Hepatocyte (in vitro differentiated cells): ENCODE results near the gene PDCL3. TPM values are rescaled to one million over a fixed set of nuclear protein-coding genes. Genes with fewer than 3 reads are reported as not detected.

Source experiments
- DNase-seq: peaks from one replicate; pipeline ENCODE4 v3.0.0-alpha.2; 2016; ENCODE audit warnings: low spot score
- H2AFZ ChIP-seq: fragments of 200-600 bp; sonication (generic); 2 replicates; pipeline ENCODE4 v1.6.0; 2016; ENCODE audit warnings: antibody characterized with exemption, mild to moderate bottlenecking
- H3K27ac ChIP-seq: fragments of 200-600 bp; sonication (generic); 2 replicates; pipeline ENCODE4 v1.5.1; 2016; ENCODE audit warnings: mild to moderate bottlenecking
- H3K27me3 ChIP-seq: fragments of 200-600 bp; sonication (generic); 2 replicates; pipeline ENCODE4 v1.6.1; 2016
- H3K36me3 ChIP-seq: fragments of 200-600 bp; sonication (generic); replicated peaks from 2 replicates; pipeline ENCODE4 v1.5.1; 2016; ENCODE audit warnings: low read depth; ENCODE audit not compliant: insufficient read depth
- H3K4me1 ChIP-seq: fragments of 200-600 bp; sonication (generic); 2 replicates; pipeline ENCODE4 v1.5.1; 2016; ENCODE audit warnings: mild to moderate bottlenecking, moderate library complexity; ENCODE audit not compliant: insufficient read depth
- H3K4me2 ChIP-seq: fragments of 200-600 bp; sonication (generic); 2 replicates; pipeline ENCODE4 v1.6.0; 2016
- H3K4me3 ChIP-seq: fragments of 200-600 bp; sonication (generic); 2 replicates; pipeline ENCODE4 v1.5.1; 2016; ENCODE audit warnings: mild to moderate bottlenecking
- H3K79me2 ChIP-seq: fragments of 200-600 bp; sonication (generic); 2 replicates; pipeline ENCODE4 v1.6.0; 2017; ENCODE audit warnings: mild to moderate bottlenecking
- H3K9me2 ChIP-seq: fragments of 200-600 bp; sonication (generic); replicated peaks from 2 replicates; pipeline ENCODE4 v1.6.0; 2017; ENCODE audit warnings: mild to moderate bottlenecking; ENCODE audit not compliant: insufficient read depth
- H3K9me3 ChIP-seq: fragments of 200-600 bp; sonication (generic); 2 replicates; pipeline ENCODE4 v1.5.1; 2016; ENCODE audit warnings: low read depth, mild to moderate bottlenecking
- H4K20me1 ChIP-seq: fragments of 200-600 bp; sonication (generic); 2 replicates; pipeline ENCODE4 v1.6.0; 2016; ENCODE audit warnings: mild to moderate bottlenecking; ENCODE audit not compliant: insufficient read depth, poor library complexity, severe bottlenecking
- EZH2 ChIP-seq: fragments of 200-600 bp; sonication (generic); IDR thresholded peaks from 2 replicates; pipeline ENCODE4 v1.6.1; 2016; ENCODE audit warnings: antibody characterized with exemption, mild to moderate bottlenecking, borderline replicate concordance
- EZH2phosphoT487 ChIP-seq: fragments of 200-600 bp; sonication (generic); IDR thresholded peaks from one replicate; pipeline ENCODE4 v1.6.1; 2018; ENCODE audit warnings: antibody characterized with exemption, mild to moderate bottlenecking, low read depth, moderate library complexity; ENCODE audit not compliant: unreplicated experiment, severe bottlenecking
- WGBS: methylation state at CpG from one replicate; pipeline ENCODE4 v1.1.6; 2016; ENCODE audit warnings: low lambda C conversion rate; ENCODE audit errors: missing lambda C conversion rate; 5-methylcytosine and 5-hydroxymethylcytosine counted together
- polyA plus RNA-seq: library from polyadenylated mRNA; unstranded; fragments of >200 nt; fragmentation: Nextera tagmentation; extraction: Ambion mirVana; gene quantifications from 2 replicates; pipeline ENCODE4 v1.2.1, GENCODE V29; 2016
- total RNA-seq: library from RNA; depleted of rRNA; stranded (reverse); fragments of >200 nt; gene quantifications from 2 replicates; pipeline ENCODE4 v1.2.3, GENCODE V29; 2014
- TF ChIP-seq, protein P1 (sequence below): fragments of 200-600 bp; sonication (generic); IDR thresholded peaks from 2 replicates; pipeline ENCODE4 v1.5.1; 2016; ENCODE audit warnings: antibody characterized with exemption, mild to moderate bottlenecking; ENCODE audit not compliant: poor library complexity

PDCL3 gene
- total and polyA plus RNA-seq, 2 experiments from 2014 or later, result 16.5 to 32.8 TPM

DNA sequence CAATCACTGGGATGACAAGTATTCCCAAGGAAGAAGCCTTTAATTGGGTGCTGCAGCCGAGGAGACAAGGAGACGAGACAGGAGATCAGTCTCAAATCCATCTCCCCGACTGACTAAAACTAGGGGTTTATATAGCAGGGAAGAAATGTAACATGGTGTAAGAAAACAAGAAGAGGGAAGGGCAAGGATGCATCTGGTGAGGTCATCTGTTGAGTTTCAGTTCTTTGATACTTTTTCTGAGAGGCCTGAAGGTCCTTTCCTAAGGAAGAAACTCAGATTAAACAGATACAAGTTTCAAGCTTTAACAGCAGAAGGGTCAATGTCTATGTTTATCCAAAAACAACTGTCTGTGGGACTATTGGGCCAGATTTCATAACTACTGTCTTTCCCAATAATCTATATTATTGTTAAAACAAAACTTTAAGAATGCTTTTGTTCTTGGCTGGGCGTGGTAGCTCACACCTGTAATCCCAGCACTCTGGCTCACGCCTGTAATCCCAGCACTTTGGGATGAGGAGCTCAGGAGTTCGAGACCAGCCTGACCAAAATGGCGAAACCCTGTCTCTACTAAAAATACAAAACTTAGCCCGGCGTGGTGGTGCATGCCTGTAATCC lies 2.5 kb upstream of the PDCL3 start:
- no peaks in the 10 kb centered on the region for H4K20me1 ChIP-seq
- no peaks in the 10 kb centered on the region for H3K9me3 ChIP-seq
- TF ChIP-seq EZH2, result no peak
- TF ChIP-seq, protein P1, sequence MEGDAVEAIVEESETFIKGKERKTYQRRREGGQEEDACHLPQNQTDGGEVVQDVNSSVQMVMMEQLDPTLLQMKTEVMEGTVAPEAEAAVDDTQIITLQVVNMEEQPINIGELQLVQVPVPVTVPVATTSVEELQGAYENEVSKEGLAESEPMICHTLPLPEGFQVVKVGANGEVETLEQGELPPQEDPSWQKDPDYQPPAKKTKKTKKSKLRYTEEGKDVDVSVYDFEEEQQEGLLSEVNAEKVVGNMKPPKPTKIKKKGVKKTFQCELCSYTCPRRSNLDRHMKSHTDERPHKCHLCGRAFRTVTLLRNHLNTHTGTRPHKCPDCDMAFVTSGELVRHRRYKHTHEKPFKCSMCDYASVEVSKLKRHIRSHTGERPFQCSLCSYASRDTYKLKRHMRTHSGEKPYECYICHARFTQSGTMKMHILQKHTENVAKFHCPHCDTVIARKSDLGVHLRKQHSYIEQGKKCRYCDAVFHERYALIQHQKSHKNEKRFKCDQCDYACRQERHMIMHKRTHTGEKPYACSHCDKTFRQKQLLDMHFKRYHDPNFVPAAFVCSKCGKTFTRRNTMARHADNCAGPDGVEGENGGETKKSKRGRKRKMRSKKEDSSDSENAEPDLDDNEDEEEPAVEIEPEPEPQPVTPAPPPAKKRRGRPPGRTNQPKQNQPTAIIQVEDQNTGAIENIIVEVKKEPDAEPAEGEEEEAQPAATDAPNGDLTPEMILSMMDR, result no peak
- no peak for TF ChIP-seq EZH2phosphoT487
- H3K79me2 ChIP-seq, result peaks cover 17% of the 10 kb centered on the region
- no peak overlapping the region for H3K4me3 ChIP-seq
- 92% methylated on average over 9 of the region's 9 CpGs for WGBS
- H3K4me2 ChIP-seq, result no peak overlapping the region
- H3K27me3 ChIP-seq, result no peaks in the 10 kb centered on the region
- no peak overlapping the region for H2AFZ ChIP-seq
- no peaks in the 10 kb centered on the region for H3K36me3 ChIP-seq
- H3K4me1 ChIP-seq, result peaks cover 10% of the 10 kb centered on the region
- no peak for DNase-seq
- no peak overlapping the region for H3K27ac ChIP-seq
- H3K9me2 ChIP-seq, result no peaks in the 10 kb centered on the region

DNA sequence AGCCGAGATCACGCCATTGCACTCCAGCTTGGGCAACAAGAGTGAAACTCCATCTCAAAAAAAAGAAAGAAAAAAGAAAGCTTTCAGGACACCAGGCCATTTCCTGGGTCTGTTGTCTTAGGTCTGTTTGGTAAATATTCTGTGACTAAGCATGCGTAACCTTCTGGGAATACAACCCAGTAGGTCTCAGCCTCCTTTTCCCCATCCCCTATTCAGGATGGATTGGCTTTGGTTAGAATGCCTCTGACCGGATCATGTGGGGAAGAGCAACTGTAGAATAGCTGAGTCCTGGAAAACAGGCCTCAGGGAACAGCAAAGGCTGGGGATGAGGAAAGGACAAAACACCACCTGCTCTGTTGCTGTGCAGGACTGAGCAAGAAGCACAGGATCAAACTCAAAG lies 1.6 kb upstream of the PDCL3 start:
- peaks cover 20% of the 10 kb centered on the region for H3K79me2 ChIP-seq
- H3K27ac ChIP-seq, result peak overlapping the region; percentile 91
- WGBS, result 91% methylated on average over 4 of the region's 4 CpGs
- no peak overlapping the region for H3K4me3 ChIP-seq
- TF ChIP-seq EZH2 (no peak), EZH2phosphoT487 (no peak)
- TF ChIP-seq, protein P1, result no peak
- H3K36me3 ChIP-seq, result no peaks in the 10 kb centered on the region
- DNase-seq, result no peak
- no peak overlapping the region for H3K4me2 ChIP-seq
- H3K9me2 ChIP-seq, result no peaks in the 10 kb centered on the region
- H3K4me1 ChIP-seq, result peaks cover 10% of the 10 kb centered on the region
- H3K9me3 ChIP-seq, result no peaks in the 10 kb centered on the region
- no peaks in the 10 kb centered on the region for H4K20me1 ChIP-seq
- no peak overlapping the region for H2AFZ ChIP-seq
- H3K27me3 ChIP-seq, result no peaks in the 10 kb centered on the region

DNA sequence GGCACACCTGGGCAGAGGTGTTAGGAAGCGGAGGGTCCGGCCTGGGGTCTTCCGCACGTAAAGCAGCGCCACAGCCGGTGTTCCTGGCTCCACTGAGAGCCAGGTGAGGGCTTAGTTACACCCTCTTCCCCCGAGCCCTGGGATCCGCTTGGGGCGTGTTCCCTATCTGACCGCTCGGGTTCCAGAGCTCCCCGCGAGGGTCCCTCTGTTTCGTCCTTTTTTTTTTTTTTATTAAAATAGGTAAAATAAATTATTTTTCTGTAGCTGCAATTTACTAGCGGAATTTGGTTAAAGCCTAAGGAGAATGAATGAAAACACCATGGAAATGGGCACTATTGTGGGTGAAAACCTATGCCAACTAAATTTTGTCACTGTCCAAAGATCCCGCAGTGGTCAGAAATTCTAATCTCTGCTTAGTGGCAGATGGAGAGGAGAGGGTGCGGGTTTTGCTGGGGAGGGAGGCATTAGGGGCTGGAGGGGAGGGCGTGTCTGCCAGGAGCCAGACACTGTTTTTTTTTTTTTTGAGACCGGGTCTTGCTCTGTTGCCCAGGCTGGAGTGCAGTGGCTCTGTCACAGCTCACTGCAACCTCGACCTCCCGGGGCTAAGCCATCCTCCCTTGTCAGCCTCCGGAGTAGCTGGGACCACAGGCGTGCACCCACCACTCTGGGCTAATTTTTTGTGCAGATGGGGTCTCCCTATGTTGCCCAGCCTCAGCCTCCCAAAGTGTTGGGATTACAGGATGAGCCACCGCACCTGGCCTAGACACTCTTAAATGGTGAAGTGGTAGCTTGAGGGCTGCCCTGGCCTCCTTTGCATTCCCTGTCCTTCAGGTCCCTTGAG lies 834 bp downstream of the PDCL3 start:
- Histone ChIP-seq H3K4me3 (peak overlapping the region; percentile 65), H4K20me1 (no peaks in the 10 kb centered on the region), H3K4me2 (peak overlapping the region; percentile 88), H3K4me1 (peaks cover 10% of the 10 kb centered on the region), H3K36me3 (no peaks in the 10 kb centered on the region), H3K27ac (peak overlapping the region; percentile 91), H2AFZ (peak overlapping the region; percentile 84), H3K79me2 (peaks cover 20% of the 10 kb centered on the region), H3K9me2 (no peaks in the 10 kb centered on the region), H3K9me3 (no peaks in the 10 kb centered on the region), H3K27me3 (no peaks in the 10 kb centered on the region)
- TF ChIP-seq EZH2phosphoT487 (no peak), EZH2 (no peak)
- TF ChIP-seq, protein P1, result no peak
- 19% methylated on average over 20 of the region's 24 CpGs for WGBS
- DNase-seq, result no peak
